H54 (cell line): ENCODE data around the gene SRY.
"Not testable (repeated sequence)": the region's sequence is repeated elsewhere in the genome, so short reads cannot be mapped to it uniquely, and the experiment has no call there.

ENCODE experiments used
- DNase-seq: peaks from one replicate; pipeline ENCODE4 v3.0.0; 2011; ENCODE audit warnings: low spot score, mixed read lengths; ENCODE audit not compliant: insufficient read length
- FAIRE-seq: peaks from 3 replicates; lab custom pipeline; 2011; peaks lifted over from hg19 to GRCh38; lab: Jason Lieb, UNC
- POLR2A ChIP-seq: IDR thresholded peaks from 2 replicates; pipeline ENCODE4 v1.6.1; 2011; ENCODE audit warnings: low read depth, mild to moderate bottlenecking, low read length

SRY gene

GRCh38 chrY:2787600-2787999 is at the start of gene SRY:
TSS of gene SRY (minus strand) at chrY:2787682. CDS start at chrY:2787603, 79 bp downstream.
- DNase-seq (no peak), FAIRE-seq (no peak)
- TF ChIP-seq POLR2A: no peak

- TF ChIP-seq POLR2A: no peak
- no peak for FAIRE-seq
Measured at GRCh38 chrY:2837078-2837477, 49.6 kb upstream of the SRY start.

GRCh38 chrY:2835230-2835629 is 47.7 kb upstream of the SRY start:
- TF ChIP-seq POLR2A: no peak
- FAIRE-seq: no peak
- DNase-seq: no peak

More at GRCh38 chrY:2837078-2837477, 49.6 kb upstream of the SRY start:
- DNase-seq: no peak

GRCh38 chrY:2828497-2828896 is 41.0 kb upstream of the SRY start:
- DNase-seq (no peak), FAIRE-seq (no peak)
- no peak for TF ChIP-seq POLR2A

- DNase-seq (no peak), FAIRE-seq (no peak)
- TF ChIP-seq POLR2A: no peak
Measured at GRCh38 chrY:2824471-2824870, 37.0 kb upstream of the SRY start.

GRCh38 chrY:2817146-2817896 is 29.8 kb upstream of the SRY start:
- FAIRE-seq, DNase-seq: not testable (repeated sequence)

GRCh38 chrY:2800246-2800645 is 12.8 kb upstream of the SRY start:
- TF ChIP-seq POLR2A: no peak
- DNase-seq: no peak
- FAIRE-seq: no peak

GRCh38 chrY:2797991-2798390 is 10.5 kb upstream of the SRY start:
- no peak for TF ChIP-seq POLR2A
- DNase-seq: no peak
- FAIRE-seq: no peak

- no peak for DNase-seq
- TF ChIP-seq POLR2A: no peak
- FAIRE-seq: no peak
Measured at GRCh38 chrY:2796977-2797523, 9.6 kb upstream of the SRY start.

- DNase-seq (no peak), FAIRE-seq (no peak)
- TF ChIP-seq POLR2A: no peak
Measured at GRCh38 chrY:2789756-2790155, 2.3 kb upstream of the SRY start.

- TF ChIP-seq POLR2A: no peak
- DNase-seq (no peak), FAIRE-seq (no peak)
Measured at GRCh38 chrY:2786876-2787512, 488 bp downstream of the SRY start.
